GM19351 (cell line): Measurements from ENCODE around the gene HPGDS.
"Not testable (repeated sequence)": the region's sequence is repeated elsewhere in the genome, so short reads cannot be mapped to it uniquely, and the experiment has no call there.

ENCODE experiments used
- ATAC-seq: cut with Tn5 transposase; IDR thresholded peaks from one replicate; pipeline ENCODE4 v1.9.1; 2021; ENCODE audit warnings: mild to moderate bottlenecking, moderate library complexity; ENCODE audit not compliant: unreplicated experiment

HPGDS gene

DNA sequence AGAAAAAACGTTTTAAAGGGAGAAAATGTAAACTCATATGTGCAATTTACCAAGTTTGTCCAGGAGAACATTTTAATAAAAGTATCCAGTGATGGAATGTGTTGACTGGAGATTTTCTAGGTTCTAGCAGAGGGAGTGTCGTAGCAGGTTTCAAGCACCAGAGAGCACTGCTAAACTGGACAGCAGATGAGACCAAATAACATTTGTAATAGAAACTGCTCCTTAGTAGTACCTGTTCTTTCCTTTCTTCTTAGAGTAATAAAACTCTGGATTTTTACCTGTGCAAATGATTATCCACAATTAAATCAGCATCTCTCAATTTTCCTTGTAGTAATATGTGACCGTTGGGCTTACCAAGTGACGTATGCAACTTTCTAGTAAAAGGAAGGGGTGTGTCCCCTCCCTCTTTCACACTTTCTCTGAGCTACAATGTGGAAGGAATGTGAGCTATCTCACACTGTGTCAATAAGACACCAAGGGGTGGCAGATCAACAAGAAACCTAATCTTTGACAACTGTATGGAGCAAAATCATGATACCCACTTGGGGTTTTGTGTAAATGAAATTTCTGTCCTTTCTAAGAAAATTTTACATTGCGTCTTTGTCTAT, 9.5 kb downstream of the HPGDS start:
- ATAC-seq = no peak

DNA sequence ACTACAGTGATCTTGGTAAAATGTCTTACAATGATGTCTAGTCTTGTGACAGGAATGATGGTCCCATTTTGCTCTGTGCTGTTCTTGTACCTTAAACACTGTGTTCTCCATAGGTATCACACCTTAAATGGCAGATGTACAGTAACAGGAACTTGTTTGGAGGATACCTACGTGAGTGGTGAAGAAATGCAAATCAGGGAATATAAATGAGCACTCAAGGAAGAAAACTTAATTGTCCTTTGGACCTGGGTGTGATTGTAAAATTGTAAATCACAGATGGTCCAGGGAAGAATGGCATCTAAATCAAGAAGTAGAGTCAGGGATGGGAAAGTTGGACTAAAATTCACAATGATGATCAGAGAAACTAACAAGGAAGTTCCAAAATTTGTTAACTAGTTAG, 12.7 kb downstream of the HPGDS start:
- ATAC-seq = no peak

DNA sequence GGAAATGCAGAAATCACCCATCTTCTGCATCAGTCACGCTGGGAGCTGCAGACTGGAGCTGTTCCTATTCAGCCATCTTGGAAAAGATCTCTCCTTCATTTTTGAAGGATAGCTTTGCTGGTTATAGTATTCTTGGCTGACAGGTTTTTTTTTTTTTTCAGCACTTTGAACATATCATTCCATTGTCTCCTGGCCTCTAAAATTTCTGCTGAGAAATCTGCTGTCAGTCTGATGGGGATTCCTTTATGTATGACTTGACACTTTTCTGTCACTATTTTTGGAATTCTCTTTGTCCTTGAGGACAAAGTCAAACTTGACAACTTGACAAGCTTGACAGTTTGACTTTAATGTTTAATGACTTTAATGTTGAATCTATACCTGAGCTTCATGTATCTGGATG, 16.8 kb downstream of the HPGDS start:
- ATAC-seq = no peak

DNA sequence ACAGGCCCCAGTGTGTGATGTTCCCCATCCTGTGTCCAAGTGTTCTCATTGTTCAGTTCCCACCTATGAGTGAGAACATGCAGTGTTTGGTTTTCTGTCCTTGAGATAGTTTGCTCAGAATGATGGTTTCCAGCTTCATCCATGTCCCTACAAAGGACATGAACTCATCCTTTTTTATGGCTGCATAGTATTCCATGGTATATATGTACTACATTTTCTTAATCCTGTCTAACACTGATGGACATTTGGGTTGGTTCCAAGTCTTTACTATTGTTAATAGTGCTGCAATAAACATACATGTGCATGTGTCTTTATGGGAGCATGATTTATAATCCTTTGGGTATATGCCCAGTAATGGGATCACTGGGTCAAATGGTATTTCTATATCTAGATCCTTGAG, 22.7 kb downstream of the HPGDS start:
- not testable (repeated sequence) for ATAC-seq

DNA sequence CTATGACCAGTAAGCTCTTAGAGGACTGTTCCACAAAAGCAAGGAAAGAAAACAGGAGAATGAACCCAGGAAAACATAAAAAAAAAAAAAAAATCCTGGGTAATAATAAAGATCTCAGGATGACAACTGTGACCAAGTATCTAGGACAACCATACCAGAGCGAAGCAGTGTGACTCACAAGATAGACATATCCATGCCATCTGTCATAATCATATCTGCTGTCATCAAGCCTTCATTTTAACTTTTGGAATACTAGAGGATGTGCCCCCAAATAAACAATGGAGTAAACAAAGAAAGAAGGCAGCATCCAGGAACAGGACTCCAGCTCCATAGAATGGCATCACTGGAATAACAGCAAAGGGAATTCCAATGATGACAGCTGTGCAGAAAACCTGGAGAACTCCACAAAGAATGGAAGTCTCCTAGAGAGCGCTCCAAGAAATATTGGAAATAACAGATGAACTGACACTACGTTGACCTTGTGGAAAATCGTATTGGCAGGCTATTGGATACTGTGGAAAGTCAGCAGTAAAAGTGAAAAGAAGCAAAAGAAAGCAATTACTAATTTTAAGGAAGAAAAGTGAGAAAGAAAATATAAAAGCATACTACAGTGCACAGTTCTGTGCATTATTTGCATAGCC, 35.3 kb downstream of the HPGDS start:
- no peak for ATAC-seq

DNA sequence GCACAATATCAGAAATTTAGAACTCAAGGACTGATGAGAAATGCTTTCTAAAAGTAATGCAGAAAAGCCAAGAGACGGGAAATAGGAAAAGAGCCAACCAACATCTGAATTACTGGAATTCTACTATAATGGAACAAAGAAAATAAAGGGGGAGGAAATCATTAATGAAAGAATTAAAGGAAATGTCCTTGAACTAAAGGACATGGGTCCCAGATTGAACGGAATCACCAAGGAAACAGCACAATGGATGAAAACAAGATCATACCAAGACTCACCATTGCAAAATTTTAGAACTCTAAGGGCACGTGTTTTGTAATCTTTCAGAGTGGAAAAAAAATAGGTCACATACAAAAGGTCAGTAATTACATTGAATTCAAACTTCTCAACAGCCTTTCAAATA, 35.9 kb downstream of the HPGDS start:
- ATAC-seq = no peak

DNA sequence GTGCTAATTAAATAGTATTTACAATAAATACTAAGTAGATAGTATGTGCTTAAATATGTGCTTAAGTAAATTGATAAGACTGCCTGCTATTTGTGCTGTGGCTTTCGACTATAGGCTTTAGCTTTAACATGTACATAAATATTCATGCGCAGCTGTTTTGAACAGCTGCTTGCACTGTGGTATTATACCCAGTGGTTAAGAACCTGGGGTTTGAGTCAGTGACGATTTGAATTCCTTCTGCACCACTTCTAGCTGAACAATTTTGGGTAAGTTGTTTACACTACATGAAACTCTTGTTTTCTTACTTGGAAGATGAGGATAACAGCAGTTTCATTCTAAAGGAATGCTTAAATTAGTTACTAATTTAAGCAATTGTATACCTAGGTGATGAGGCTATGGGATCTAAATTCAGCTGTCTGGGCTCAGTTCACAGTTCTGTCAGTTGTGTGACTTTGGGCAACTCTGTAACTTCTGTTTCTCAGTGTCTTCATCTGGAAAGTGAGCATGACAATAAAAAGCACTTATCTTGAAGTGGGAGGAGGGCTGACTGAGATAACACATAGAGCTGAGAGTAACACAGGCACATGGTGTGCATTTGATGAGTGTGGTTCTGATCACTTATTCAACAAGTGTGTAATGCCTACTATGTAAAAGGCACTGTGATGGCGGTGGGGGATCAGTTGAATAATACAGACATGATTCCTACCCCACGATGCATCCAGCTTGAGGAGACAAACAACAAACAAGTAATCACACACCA, 37.0 kb downstream of the HPGDS start:
- no peak for ATAC-seq

DNA sequence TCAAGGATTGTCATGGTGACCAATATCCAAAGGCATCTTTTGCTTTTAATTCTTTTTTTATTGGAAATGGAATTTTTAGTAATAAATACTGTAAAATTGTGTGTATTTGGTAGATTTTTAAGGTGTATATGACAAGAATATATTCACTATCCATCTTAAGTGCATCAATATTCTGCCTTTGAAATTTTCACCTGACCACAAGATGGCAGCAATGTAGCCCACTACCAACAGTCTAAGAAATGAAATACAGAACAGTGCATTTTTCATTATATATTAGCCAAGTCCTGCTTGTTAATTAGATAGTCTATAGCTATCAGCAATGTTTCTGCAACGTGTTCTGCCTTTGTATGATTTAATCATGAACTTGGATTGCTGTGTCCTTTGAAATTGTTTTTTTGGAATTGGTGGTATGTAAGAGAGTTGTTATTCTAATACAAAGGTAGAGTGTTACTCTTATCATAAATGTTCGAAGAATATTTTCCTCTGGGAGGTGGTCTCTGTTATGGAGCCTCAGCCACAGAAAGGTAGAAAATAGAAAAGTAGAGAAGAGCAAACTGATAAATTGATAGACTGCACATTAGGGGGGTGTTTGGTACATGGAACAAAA, 38.2 kb downstream of the HPGDS start:
- peak; percentile 68 for ATAC-seq

DNA sequence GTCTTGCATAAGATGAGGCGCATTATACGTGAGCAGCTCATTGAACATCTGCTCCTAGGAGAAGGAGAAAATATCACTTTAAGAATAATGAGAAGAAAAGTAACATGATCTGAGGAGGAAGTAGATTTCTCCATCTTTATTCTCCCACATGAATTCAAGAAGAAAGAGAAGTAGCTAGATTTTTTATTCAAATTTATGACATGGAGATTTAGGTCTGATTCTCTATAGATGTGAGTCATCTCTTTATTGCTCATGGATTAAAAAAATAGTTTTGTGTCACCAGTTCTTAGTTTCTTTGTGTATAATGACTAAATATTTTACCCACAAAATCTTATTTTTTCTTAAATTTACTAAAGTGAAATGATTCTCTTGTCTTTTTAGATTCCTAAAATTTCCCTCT, 40.4 kb downstream of the HPGDS start:
- ATAC-seq = no peak

DNA sequence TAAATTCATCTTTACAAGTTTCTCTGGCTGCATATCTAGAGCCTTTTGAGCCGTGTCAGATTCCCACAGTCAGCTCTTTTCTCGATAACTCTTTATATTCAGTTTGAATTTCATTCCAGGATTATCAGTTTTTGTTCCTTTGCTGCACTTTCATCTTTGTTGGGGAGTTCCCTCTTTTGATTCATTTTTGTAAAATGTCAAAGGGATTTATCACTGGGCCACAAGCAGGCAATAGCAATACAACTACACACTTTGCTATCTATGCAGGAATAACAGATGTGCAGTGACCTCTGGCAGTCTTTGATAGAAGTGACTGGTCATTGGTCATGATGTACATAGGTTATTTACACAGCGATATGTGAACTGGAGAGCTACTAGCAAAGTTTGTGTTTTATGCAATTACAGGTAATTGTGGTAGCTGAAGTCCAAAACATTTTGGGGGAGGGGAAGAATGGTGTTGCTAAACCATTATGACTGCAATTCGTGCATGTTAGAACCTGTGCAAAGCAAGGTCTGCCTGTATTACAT, 43.8 kb downstream of the HPGDS start:
- no peak for ATAC-seq

DNA sequence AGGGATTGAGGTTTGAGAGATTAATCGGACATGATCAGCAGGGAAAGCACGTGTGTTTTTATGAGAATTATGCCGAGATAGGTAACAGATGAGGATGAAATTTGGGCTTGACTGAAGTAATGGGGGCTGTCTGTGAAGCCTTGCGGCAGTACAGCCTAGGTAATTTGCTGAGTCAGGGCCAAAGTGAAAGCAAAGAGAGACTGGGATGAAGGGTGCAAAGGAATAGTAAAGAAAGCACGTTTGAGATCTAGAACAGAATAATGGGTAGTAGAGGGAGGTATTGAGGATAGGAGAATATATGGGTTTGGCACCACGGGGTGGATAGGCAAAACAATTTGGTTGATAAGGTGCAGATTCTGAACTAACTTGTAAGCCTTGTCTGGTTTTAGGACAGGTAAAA, 47.2 kb downstream of the HPGDS start:
- not testable (repeated sequence) for ATAC-seq

DNA sequence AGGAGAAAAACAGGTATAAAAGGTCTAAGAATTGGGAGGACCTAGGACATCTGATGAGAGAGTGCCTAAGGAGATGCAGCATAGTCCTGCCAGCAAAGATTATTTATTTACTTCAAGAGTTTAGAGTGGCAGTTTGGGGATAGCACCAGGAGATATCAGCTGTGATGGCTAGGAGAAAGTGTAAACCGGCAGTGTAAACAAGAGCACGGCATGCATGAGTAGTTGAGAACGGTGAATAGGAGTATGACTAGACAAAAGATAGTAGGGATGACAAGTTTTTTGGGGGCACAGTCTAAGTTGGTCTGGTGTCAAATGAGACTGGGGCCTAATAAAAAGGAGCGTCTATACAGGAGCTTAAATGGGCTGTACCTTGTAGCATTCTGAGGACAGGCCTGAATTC, 48.7 kb downstream of the HPGDS start:
- ATAC-seq = not testable (repeated sequence)

DNA sequence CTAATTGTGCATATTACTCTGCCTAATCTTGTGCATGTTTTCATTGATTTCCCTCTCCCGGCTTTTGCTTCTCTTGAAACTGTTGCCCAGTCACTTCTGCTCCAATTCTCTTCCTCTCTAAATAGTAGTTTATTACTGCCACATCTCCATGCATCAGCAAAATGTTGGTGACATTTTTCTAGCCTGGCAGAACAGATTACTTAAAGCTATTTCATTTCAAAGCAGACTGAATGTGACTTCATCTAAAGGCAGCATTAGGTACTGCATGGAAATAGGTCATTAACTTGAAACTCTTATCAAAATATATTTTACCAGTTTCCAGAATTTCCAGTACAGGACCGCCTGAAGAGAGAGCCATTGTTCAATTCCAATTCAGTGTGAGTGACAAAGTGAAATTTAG, 52.4 kb downstream of the HPGDS start:
- no peak for ATAC-seq

DNA sequence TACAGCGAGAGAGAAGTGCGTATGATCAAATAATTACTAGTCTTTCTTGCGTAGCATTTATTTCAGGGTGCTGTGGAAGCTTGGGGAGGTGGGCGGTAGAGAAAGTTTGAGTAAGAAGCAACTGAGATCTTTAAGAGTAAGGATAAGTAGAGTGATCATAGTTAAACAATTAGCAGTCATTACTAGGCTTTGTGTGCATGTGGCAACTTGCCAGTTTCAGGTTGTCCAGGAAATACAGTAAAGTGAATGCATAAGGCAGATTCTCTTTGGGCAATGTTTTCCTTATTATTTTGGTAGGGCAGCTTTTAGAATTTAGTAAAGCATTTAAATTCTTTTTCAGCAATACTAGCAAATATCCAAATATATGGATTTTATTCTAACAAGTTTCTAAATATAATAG, 57.0 kb downstream of the HPGDS start:
- no peak for ATAC-seq

DNA sequence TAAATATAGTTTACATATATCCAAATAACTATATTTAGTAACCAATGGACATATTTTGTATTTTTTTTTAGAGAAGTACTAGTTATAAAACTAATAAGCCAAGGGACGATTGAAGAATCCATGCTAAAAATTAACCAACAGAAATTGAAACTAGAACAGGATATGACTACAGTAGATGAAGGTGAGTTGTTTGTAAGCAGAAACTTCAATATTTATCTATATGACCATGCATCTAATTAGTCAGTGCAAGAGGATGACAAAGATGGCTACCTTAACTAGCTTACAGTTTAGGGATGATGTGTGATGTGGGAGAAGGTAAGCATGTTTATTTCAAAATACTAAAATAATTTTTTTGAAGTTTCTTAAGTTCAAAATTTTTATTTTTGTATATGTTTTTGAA, 57.7 kb downstream of the HPGDS start:
- ATAC-seq = peak; percentile 51

DNA sequence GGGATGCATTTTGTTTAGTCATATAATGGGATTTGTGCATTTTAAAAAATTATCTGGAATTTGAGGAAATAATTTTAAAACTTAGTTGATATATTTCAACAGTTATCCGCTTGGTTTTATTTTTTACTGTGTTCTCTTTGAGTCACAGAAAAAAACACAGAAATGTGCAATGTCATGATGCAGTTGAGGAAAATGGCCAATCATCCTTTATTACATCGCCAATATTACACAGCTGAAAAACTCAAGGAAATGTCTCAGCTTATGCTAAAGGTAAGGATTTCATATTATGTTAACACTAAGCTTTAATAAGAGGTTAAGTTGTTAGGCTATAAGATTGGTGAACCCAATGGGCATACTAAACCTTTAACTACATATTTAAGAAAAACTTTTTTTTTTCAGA, 63.9 kb downstream of the HPGDS start:
- ATAC-seq = no peak

DNA sequence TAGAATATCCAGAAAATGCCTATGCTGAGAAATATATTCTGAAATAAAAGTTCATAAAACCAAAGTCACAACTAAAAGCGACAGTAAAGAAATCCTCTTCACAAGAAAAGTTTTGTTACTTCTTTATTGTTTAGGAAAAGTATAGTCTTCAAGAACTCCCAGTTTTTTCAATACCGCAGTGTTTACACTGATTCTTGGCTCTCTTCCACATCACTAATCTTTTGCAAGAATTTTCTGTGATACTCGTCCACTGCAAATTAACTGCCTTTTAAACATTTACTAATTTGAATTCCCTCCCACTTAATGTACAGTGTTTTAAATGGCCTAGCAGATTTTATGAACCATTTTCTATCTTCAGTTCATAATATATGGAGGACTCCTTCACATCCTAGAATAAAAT, 65.1 kb downstream of the HPGDS start:
- ATAC-seq = no peak

DNA sequence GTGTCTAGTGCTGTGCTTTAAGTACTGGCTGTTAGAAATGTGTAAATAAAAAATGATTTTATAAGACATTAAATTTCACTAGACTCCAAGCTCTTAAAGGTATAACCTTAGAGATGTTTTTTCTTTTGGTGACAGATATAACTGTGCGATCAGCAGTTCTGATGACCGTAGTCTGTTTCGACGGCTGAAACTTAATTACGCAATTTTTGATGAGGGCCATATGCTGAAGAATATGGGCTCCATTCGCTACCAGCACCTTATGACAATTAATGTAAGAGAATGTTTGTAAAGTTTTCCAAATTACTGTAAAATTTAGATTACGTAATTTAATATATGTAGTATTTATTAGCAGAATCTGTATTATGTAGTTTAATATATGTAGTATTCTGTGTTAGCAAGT, 66.4 kb downstream of the HPGDS start:
- no peak for ATAC-seq

DNA sequence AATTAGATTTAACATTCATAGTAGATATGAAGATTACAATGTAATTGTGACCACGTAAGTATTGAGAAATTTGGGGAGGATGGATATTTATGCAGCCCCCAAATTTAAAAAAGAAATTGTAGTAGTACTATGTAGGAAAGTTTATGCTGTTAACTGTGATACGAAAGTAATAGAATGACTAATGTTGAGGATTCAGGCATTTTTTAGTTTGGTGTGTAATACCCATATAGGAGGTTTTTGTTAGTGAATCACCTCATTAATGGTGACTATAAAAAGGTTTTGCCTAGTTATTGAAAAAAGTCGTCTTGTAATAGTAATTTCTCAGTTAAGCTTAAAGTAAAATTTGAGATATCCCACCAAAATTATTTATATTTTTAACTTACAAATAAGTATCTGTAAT, 67.7 kb downstream of the HPGDS start:
- ATAC-seq = no peak

DNA sequence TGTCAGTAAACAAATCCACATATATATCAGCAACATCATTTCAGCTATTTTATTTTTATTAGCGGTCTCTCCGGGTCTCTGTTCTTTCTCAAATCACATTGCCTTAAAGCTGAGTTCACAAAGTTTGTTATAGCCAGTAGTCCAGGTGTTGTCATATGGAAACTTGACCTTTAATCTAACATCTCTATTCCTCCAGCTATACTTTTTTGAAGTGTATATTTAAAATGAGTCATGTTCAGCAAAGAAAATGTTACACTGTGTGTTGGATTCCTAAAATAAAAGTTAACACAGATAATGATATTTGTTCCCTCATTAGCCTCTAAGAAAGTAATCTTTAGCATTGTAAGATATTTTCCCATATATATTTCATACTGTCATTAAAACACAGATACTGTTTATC, 71.4 kb downstream of the HPGDS start:
- ATAC-seq = no peak

DNA sequence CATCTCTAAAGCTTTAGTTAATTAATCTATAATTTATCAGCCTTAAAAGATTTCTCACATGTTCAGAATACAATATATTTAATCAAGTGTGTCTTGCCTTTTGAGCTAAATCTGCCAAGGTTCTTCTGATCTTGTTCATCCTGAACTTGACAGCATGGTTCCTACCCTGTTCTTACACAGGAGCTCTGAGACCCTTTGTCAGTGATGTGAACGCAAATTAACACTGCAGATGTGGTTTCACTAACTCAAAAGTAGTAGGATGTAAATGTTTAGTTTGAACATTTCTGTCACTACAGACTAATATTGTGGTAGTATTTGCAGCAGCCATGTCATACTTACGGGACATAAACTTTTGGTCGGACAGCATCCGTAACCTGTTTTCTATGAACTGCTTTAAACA, 75.6 kb downstream of the HPGDS start:
- no peak for ATAC-seq
